Smooth muscle cell (in vitro differentiated cells): ENCODE results near the gene GALNT10. TPM values are rescaled to one million over a fixed set of nuclear protein-coding genes. Genes with fewer than 3 reads are reported as not detected.

Experiments used
- DNase-seq: peaks from one replicate; lab custom pipeline; 2025; ENCODE audit not compliant: unreplicated experiment; lab: John Stamatoyannopoulos, UW
- H2AFZ ChIP-seq: fragments of 200-600 bp; sonication (generic); 2 replicates; pipeline ENCODE4 v1.6.0; 2016; ENCODE audit warnings: antibody characterized with exemption, low read depth, mild to moderate bottlenecking
- H3F3A ChIP-seq: fragments of 200-600 bp; sonication (generic); 2 replicates; pipeline ENCODE4 v1.6.0; 2017; ENCODE audit warnings: antibody characterized with exemption, low read depth
- H3K27ac ChIP-seq: fragments of 200-600 bp; sonication (generic); 2 replicates; pipeline ENCODE4 v1.5.1; 2016; ENCODE audit warnings: low read depth, mild to moderate bottlenecking
- H3K27me3 ChIP-seq: fragments of 200-600 bp; sonication (generic); 2 replicates; pipeline ENCODE4 v1.6.1; 2016; ENCODE audit warnings: low read depth, mild to moderate bottlenecking
- H3K36me3 ChIP-seq: fragments of 200-600 bp; sonication (generic); 2 replicates; pipeline ENCODE4 v1.5.1; 2016; ENCODE audit warnings: low read depth
- H3K4me1 ChIP-seq: fragments of 200-600 bp; sonication (generic); 2 replicates; pipeline ENCODE4 v1.5.1; 2016; ENCODE audit warnings: low read depth
- H3K4me2 ChIP-seq: fragments of 200-600 bp; sonication (generic); 2 replicates; pipeline ENCODE4 v1.6.0; 2016; ENCODE audit warnings: mild to moderate bottlenecking
- H3K4me3 ChIP-seq: fragments of 200-600 bp; sonication (generic); 2 replicates; pipeline ENCODE4 v1.5.1; 2016; ENCODE audit warnings: mild to moderate bottlenecking
- H3K79me2 ChIP-seq: fragments of 200-600 bp; sonication (generic); 2 replicates; pipeline ENCODE4 v1.6.0; 2016; ENCODE audit warnings: low read depth, mild to moderate bottlenecking
- H3K9ac ChIP-seq: fragments of 200-600 bp; sonication (generic); 2 replicates; pipeline ENCODE4 v1.6.0; 2016; ENCODE audit warnings: low read depth
- H3K9me3 ChIP-seq: fragments of 200-600 bp; sonication (generic); replicated peaks from 2 replicates; pipeline ENCODE4 v1.5.1; 2016; ENCODE audit warnings: low read depth
- H4K20me1 ChIP-seq: fragments of 200-600 bp; sonication (generic); 2 replicates; pipeline ENCODE4 v1.6.0; 2016; ENCODE audit warnings: low read depth
- CTCF ChIP-seq: fragments of 200-600 bp; sonication (generic); IDR thresholded peaks from 2 replicates; pipeline ENCODE4 v1.5.1; 2017; ENCODE audit warnings: borderline replicate concordance, mild to moderate bottlenecking, antibody characterized with exemption; ENCODE audit not compliant: insufficient read depth, poor library complexity, severe bottlenecking
- WGBS: methylation state at CpG from one replicate; pipeline ENCODE4 v1.1.7; 2016; ENCODE audit warnings: low lambda C conversion rate; 5-methylcytosine and 5-hydroxymethylcytosine counted together
- polyA plus RNA-seq: library from polyadenylated mRNA; unstranded; fragments of >200 nt; fragmentation: Nextera tagmentation; extraction: Ambion mirVana; gene quantifications from 2 replicates; pipeline ENCODE4 v1.2.1, GENCODE V29; 2016
- total RNA-seq: library from RNA; depleted of rRNA; stranded (reverse); fragments of >200 nt; gene quantifications from 2 replicates; pipeline ENCODE4 v1.2.3, GENCODE V29; 2014

The GALNT10 gene
- total and polyA plus RNA-seq, 2 experiments from 2014 or later: 23.6 to 24.6 TPM

- TF ChIP-seq CTCF: no peak
- Histone ChIP-seq H3K9ac (no peak overlapping the region), H3K4me2 (no peak overlapping the region), H3K4me3 (no peak overlapping the region), H3K79me2 (no peaks in the 10 kb centered on the region), H3K27me3 (no peaks in the 10 kb centered on the region), H3K27ac (no peak overlapping the region), H2AFZ (no peak overlapping the region), H3K9me3 (no peaks in the 10 kb centered on the region), H3K4me1 (no peaks in the 10 kb centered on the region), H3F3A (no peaks in the 10 kb centered on the region), H4K20me1 (no peaks in the 10 kb centered on the region), H3K36me3 (peaks cover 3% of the 10 kb centered on the region)
- 97% methylated on average over 3 of the region's 3 CpGs for WGBS
- no peak for DNase-seq
Observed at GRCh38 chr5:154298065-154298464, 107.5 kb downstream of the GALNT10 start.

- Histone ChIP-seq H4K20me1 (no peaks in the 10 kb centered on the region), H3K36me3 (peaks cover 11% of the 10 kb centered on the region), H3K4me2 (no peak overlapping the region), H3K4me1 (no peaks in the 10 kb centered on the region), H2AFZ (no peak overlapping the region), H3K27ac (no peak overlapping the region), H3K79me2 (no peaks in the 10 kb centered on the region), H3K27me3 (no peaks in the 10 kb centered on the region), H3K9me3 (no peaks in the 10 kb centered on the region), H3K9ac (no peak overlapping the region), H3F3A (no peaks in the 10 kb centered on the region), H3K4me3 (no peak overlapping the region)
- TF ChIP-seq CTCF: no peak
- WGBS: 97% methylated on average over 4 of the region's 4 CpGs
- DNase-seq: no peak
Observed at GRCh38 chr5:154300207-154300883, 109.8 kb downstream of the GALNT10 start.

GRCh38 chr5:154301726-154302125 is 111.2 kb downstream of the GALNT10 start:
- no peak for TF ChIP-seq CTCF
- no peaks in the 10 kb centered on the region for H3K79me2 ChIP-seq
- no peak overlapping the region for H3K9ac ChIP-seq
- peaks cover 12% of the 10 kb centered on the region for H3K36me3 ChIP-seq
- WGBS: 98% methylated on average over 3 of the region's 3 CpGs
- H3K4me3 ChIP-seq: no peak overlapping the region
- H4K20me1 ChIP-seq: no peaks in the 10 kb centered on the region
- no peaks in the 10 kb centered on the region for H3K27me3 ChIP-seq
- H3K27ac ChIP-seq: no peak overlapping the region
- H3K4me2 ChIP-seq: no peak overlapping the region
- no peaks in the 10 kb centered on the region for H3K4me1 ChIP-seq
- DNase-seq: no peak
- H3K9me3 ChIP-seq: no peaks in the 10 kb centered on the region
- no peak overlapping the region for H2AFZ ChIP-seq
- H3F3A ChIP-seq: no peaks in the 10 kb centered on the region

GRCh38 chr5:154302161-154302560 is 111.6 kb downstream of the GALNT10 start:
- Histone ChIP-seq H4K20me1 (no peaks in the 10 kb centered on the region), H3K9me3 (no peaks in the 10 kb centered on the region), H3K27ac (no peak overlapping the region), H3K4me3 (no peak overlapping the region), H3F3A (no peaks in the 10 kb centered on the region), H3K4me2 (no peak overlapping the region), H3K27me3 (no peaks in the 10 kb centered on the region), H2AFZ (no peak overlapping the region), H3K79me2 (no peaks in the 10 kb centered on the region), H3K36me3 (peaks cover 12% of the 10 kb centered on the region), H3K9ac (no peak overlapping the region), H3K4me1 (no peaks in the 10 kb centered on the region)
- TF ChIP-seq CTCF: no peak
- WGBS: 98% methylated on average over 5 of the region's 5 CpGs
- DNase-seq: no peak
